Trophoblast cell (in vitro differentiated cells and primary cell): Measurements from ENCODE around the gene NUDT3.
A peak's percentile ranks its signal among the peaks of the same experiment; 100 is the strongest.

ENCODE experiments used
- DNase-seq, 2 donors: peaks; one replicate each; pipeline ENCODE4 v3.0.0-alpha.2; 2016
- H2AFZ ChIP-seq: 2 replicates; pipeline ENCODE4 v1.6.1; 2013; ENCODE audit warnings: low read length, moderate library complexity, mild to moderate bottlenecking; ENCODE audit not compliant: insufficient read depth, poor library complexity
- H2AK5ac ChIP-seq: 2 replicates; pipeline ENCODE4 v1.6.1; 2013; ENCODE audit warnings: mild to moderate bottlenecking, low read length
- H2BK120ac ChIP-seq: 2 replicates; pipeline ENCODE4 v1.6.1; 2013; ENCODE audit warnings: low read length, mild to moderate bottlenecking, moderate library complexity; ENCODE audit not compliant: insufficient read depth, poor library complexity
- H2BK12ac ChIP-seq: 2 replicates; pipeline ENCODE4 v1.6.1; 2013; ENCODE audit warnings: mild to moderate bottlenecking, low read length, moderate library complexity
- H2BK5ac ChIP-seq: 2 replicates; pipeline ENCODE4 v1.6.1; 2013; ENCODE audit warnings: low read length, low read depth, moderate library complexity, mild to moderate bottlenecking; ENCODE audit not compliant: poor library complexity
- H3K14ac ChIP-seq: 2 replicates; pipeline ENCODE4 v1.6.1; 2013; ENCODE audit warnings: mild to moderate bottlenecking, low read length
- H3K18ac ChIP-seq: 2 replicates; pipeline ENCODE4 v1.6.1; 2013; ENCODE audit warnings: mild to moderate bottlenecking, low read length
- H3K23ac ChIP-seq: 2 replicates; pipeline ENCODE4 v1.6.1; 2013; ENCODE audit warnings: low read length
- H3K27ac ChIP-seq: 2 replicates; pipeline ENCODE4 v1.5.1; 2013; ENCODE audit warnings: low read depth, mild to moderate bottlenecking, inconsistent platforms, low read length, moderate library complexity
- H3K27me3 ChIP-seq: 2 replicates; pipeline ENCODE4 v1.6.1; 2013; ENCODE audit warnings: inconsistent platforms, mild to moderate bottlenecking, low read length, moderate library complexity; ENCODE audit not compliant: insufficient read depth
- H3K36me3 ChIP-seq, 2 experiments: 1 replicate in 1 of 2; 2 replicates in 1 of 2; pipeline ENCODE4 v1.6.1; 2013; ENCODE audit warnings: low read length in 2 of 2, mild to moderate bottlenecking in 2 of 2, moderate library complexity in 1 of 2; ENCODE audit not compliant: insufficient read depth in 2 of 2, control insufficient read depth in 1 of 2
- H3K4ac ChIP-seq: 2 replicates; pipeline ENCODE4 v1.6.1; 2013; ENCODE audit warnings: low read depth, mild to moderate bottlenecking, low read length, moderate library complexity
- H3K4me1 ChIP-seq, 2 experiments: 1 replicate in 1 of 2; 2 replicates in 1 of 2; pipeline ENCODE4 v1.6.1; 2013; ENCODE audit warnings: low read length in 2 of 2, mild to moderate bottlenecking in 2 of 2, moderate library complexity in 1 of 2; ENCODE audit not compliant: insufficient read depth in 2 of 2, control insufficient read depth in 1 of 2
- H3K4me2 ChIP-seq: 2 replicates; pipeline ENCODE4 v1.6.1; 2013; ENCODE audit warnings: inconsistent platforms, mild to moderate bottlenecking, low read length, moderate library complexity
- H3K4me3 ChIP-seq: 2 replicates; pipeline ENCODE4 v1.5.1; 2013; ENCODE audit warnings: mild to moderate bottlenecking, low read depth, low read length, inconsistent platforms
- H3K79me1 ChIP-seq: one replicate; pipeline ENCODE4 v1.6.1; 2013; ENCODE audit warnings: low read length
- H3K79me2 ChIP-seq: 2 replicates; pipeline ENCODE4 v1.6.1; 2013; ENCODE audit warnings: low read length, mild to moderate bottlenecking; ENCODE audit not compliant: control insufficient read depth, insufficient read depth, poor library complexity
- H3K9ac ChIP-seq: 2 replicates; pipeline ENCODE4 v1.6.1; 2013; ENCODE audit warnings: mild to moderate bottlenecking, low read length
- H3K9me3 ChIP-seq: 2 replicates; pipeline ENCODE4 v1.6.1; 2013; ENCODE audit warnings: low read depth, mild to moderate bottlenecking, control low read depth, inconsistent platforms, low read length; ENCODE audit not compliant: insufficient read depth
- H4K12ac ChIP-seq: 2 replicates; pipeline ENCODE4 v1.6.1; 2013; ENCODE audit warnings: low read depth, mild to moderate bottlenecking, low read length, moderate library complexity
- H4K8ac ChIP-seq: 2 replicates; pipeline ENCODE4 v1.6.1; 2013; ENCODE audit warnings: low read depth, mild to moderate bottlenecking, low read length, moderate library complexity
- H4K91ac ChIP-seq: one replicate; pipeline ENCODE4 v1.6.1; 2013; ENCODE audit warnings: low read depth, mild to moderate bottlenecking, low read length, moderate library complexity
- WGBS: extraction: QIAGEN DNeasy Blood & Tissue Kit; methylation state at CpG from one replicate; pipeline ENCODE4 v1.1.7; 2013; ENCODE audit warnings: missing lambda C conversion rate; ENCODE audit not compliant: insufficient read length, insufficient coverage; ENCODE audit errors: extremely low coverage; 5-methylcytosine and 5-hydroxymethylcytosine counted together

NUDT3 gene

GRCh38 chr6:34300332-34300751 lies 92.1 kb downstream of the NUDT3 start:
- Histone ChIP-seq H3K27me3 (no peaks in the 10 kb centered on the region), H3K18ac (no peak overlapping the region)

DNA sequence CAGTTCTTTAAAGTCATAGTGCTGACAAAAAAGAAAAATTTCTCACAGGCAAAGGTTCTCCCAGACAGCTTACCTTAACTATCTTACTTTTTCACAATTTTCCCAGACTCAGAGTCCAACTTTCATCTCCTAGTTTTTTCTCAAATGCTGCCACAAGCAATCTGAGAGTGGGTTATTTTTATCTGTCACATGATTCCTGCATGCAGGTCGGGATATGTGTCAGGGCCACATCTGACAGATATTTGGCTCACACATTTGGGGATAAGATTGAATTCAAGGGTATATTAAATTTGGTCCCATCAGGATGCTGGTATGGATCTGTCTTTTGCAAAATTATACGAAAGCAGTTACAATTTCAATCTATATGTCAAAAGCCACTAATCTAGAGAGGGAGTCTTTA lies 93.5 kb downstream of the NUDT3 start:
- Histone ChIP-seq H3K23ac (no peak overlapping the region), H3K79me1 (no peaks in the 10 kb centered on the region), H2AK5ac (no peak overlapping the region), H3K36me3 (no peaks in the 10 kb centered on the region), H3K27ac (no peak overlapping the region), H3K4me1 (no peaks in the 10 kb centered on the region), H2BK120ac (no peak overlapping the region), H3K14ac (no peak overlapping the region), H4K91ac (no peak overlapping the region), H4K8ac (no peak overlapping the region), H3K79me2 (peaks cover 2% of the 10 kb centered on the region), H2AFZ (no peak overlapping the region), H2BK12ac (no peak overlapping the region), H2BK5ac (no peak overlapping the region), H3K4me3 (no peak overlapping the region), H3K9me3 (no peaks in the 10 kb centered on the region), H3K9ac (no peak overlapping the region), H3K4ac (no peak overlapping the region), H3K27me3 (no peaks in the 10 kb centered on the region), H4K12ac (no peak overlapping the region), H3K4me2 (no peak overlapping the region), H3K18ac (no peak overlapping the region)
- DNase-seq: no peak
- WGBS: no CpG with 5 or more reads among the region's 2 CpGs

More at GRCh38 chr6:34300332-34300751, 92.1 kb downstream of the NUDT3 start:
- no peak overlapping the region for H3K4me2 ChIP-seq
- H3K27ac ChIP-seq: no peak overlapping the region
- H3K4ac ChIP-seq: no peak overlapping the region
- no peak overlapping the region for H3K4me3 ChIP-seq
- H3K23ac ChIP-seq: no peak overlapping the region
- no peak overlapping the region for H4K91ac ChIP-seq
- no peak overlapping the region for H3K14ac ChIP-seq
- H2BK12ac ChIP-seq: no peak overlapping the region
- H3K79me1 ChIP-seq: no peaks in the 10 kb centered on the region
- no peaks in the 10 kb centered on the region for H3K9me3 ChIP-seq
- H3K4me1 ChIP-seq: no peaks in the 10 kb centered on the region
- H3K9ac ChIP-seq: no peak overlapping the region
- H2AK5ac ChIP-seq: no peak overlapping the region
- no peak overlapping the region for H2BK5ac ChIP-seq
- peaks cover 2% of the 10 kb centered on the region for H3K79me2 ChIP-seq
- DNase-seq: peak in 1 of 2 donors; percentile 8
- no peak overlapping the region for H2BK120ac ChIP-seq
- no CpG with 5 or more reads among the region's 1 CpG for WGBS
- no peak overlapping the region for H4K8ac ChIP-seq
- no peaks in the 10 kb centered on the region for H3K36me3 ChIP-seq
- H4K12ac ChIP-seq: no peak overlapping the region
- H2AFZ ChIP-seq: no peak overlapping the region

DNA sequence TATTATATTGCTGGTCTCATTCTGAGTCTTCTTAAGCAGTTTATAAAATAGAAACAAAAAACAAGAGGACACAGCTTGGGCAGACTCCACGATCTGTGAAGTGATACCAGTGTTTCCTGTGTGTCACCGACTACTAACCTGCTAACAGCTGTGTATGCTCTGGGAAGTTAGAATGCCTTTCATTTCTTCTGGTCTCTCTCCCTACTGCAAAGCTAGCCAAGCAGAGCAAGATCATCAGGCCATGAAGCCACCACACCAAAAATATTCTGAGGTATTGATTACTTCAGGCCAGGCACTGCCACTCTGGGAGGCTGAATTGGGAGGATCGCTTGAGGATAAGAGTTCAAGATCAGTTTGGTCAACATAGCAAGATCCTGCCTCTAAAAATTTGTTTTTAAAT lies 96.7 kb downstream of the NUDT3 start:
- Histone ChIP-seq H4K8ac (no peak overlapping the region), H4K91ac (no peak overlapping the region), H3K4me3 (no peak overlapping the region), H3K27me3 (no peaks in the 10 kb centered on the region), H3K9me3 (no peaks in the 10 kb centered on the region), H3K36me3 (peaks cover 6 to 8% of the 10 kb centered on the region in 2 experiments), H3K4ac (no peak overlapping the region), H3K4me2 (no peak overlapping the region), H3K14ac (no peak overlapping the region), H3K18ac (no peak overlapping the region), H3K79me2 (peaks cover 2% of the 10 kb centered on the region), H3K79me1 (no peaks in the 10 kb centered on the region), H3K4me1 (no peaks in the 10 kb centered on the region), H3K23ac (no peak overlapping the region), H3K9ac (no peak overlapping the region), H3K27ac (no peak overlapping the region), H2AFZ (no peak overlapping the region), H2BK12ac (no peak overlapping the region), H2BK5ac (no peak overlapping the region), H2AK5ac (no peak overlapping the region), H4K12ac (no peak overlapping the region), H2BK120ac (no peak overlapping the region)
- DNase-seq: no peak
- no CpG with 5 or more reads among the region's 3 CpGs for WGBS

GRCh38 chr6:34292954-34293353 lies 99.5 kb downstream of the NUDT3 start:
- H4K91ac ChIP-seq: no peak overlapping the region
- no peak overlapping the region for H2AK5ac ChIP-seq
- H3K79me2 ChIP-seq: peaks cover 2% of the 10 kb centered on the region
- no peak overlapping the region for H3K23ac ChIP-seq
- H3K4me2 ChIP-seq: no peak overlapping the region
- H3K4ac ChIP-seq: no peak overlapping the region
- peaks cover 7 to 8% of the 10 kb centered on the region in 2 experiments for H3K36me3 ChIP-seq
- no peak overlapping the region for H4K8ac ChIP-seq
- WGBS: no CpG with 5 or more reads among the region's 3 CpGs
- H3K27me3 ChIP-seq: no peaks in the 10 kb centered on the region
- H4K12ac ChIP-seq: no peak overlapping the region
- H3K4me1 ChIP-seq: no peaks in the 10 kb centered on the region
- no peak overlapping the region for H3K14ac ChIP-seq
- no peaks in the 10 kb centered on the region for H3K79me1 ChIP-seq
- no peak overlapping the region for H2BK12ac ChIP-seq
- H3K27ac ChIP-seq: no peak overlapping the region
- H2AFZ ChIP-seq: no peak overlapping the region
- H2BK120ac ChIP-seq: no peak overlapping the region
- H3K4me3 ChIP-seq: no peak overlapping the region
- DNase-seq: no peak
- no peaks in the 10 kb centered on the region for H3K9me3 ChIP-seq
- H3K9ac ChIP-seq: no peak overlapping the region
- H2BK5ac ChIP-seq: no peak overlapping the region
- H3K18ac ChIP-seq: no peak overlapping the region
